Panc1 (cell line): ENCODE data around the gene DPYD.

Experiments used
- CTCF ChIP-seq: fragments of 450-650 bp; IDR thresholded peaks from 2 replicates; pipeline ENCODE4 v1.5.1; 2017; ENCODE audit warnings: mild to moderate bottlenecking
- POLR2AphosphoS5 ChIP-seq: IDR thresholded peaks from 2 replicates; pipeline ENCODE4 v1.6.1; 2012; ENCODE audit warnings: mild to moderate bottlenecking, low read depth, low read length, moderate library complexity
- REST ChIP-seq, 2 experiments: IDR thresholded peaks; 2 replicates each; pipeline ENCODE4 v1.6.1; 2011 to 2012; ENCODE audit warnings: low read depth in 2 of 2, control low read depth in 1 of 2, low read length in 1 of 2, mild to moderate bottlenecking in 1 of 2, moderate library complexity in 1 of 2; ENCODE audit not compliant: insufficient read depth in 1 of 2

- TF ChIP-seq CTCF (no peak), POLR2AphosphoS5 (no peak), REST (IDR thresholded peaks at IDR 0.05; ENCODE audit: insufficient read depth in 1 of 2, low read depth in 2 of 2, low read length in 1 of 2) (no peak)
Measured at GRCh38 chr1:97500760-97501159, 420.1 kb downstream of the DPYD start.
